SK-N-SH (cell line): ENCODE results near the gene GPR32. TPM values are rescaled to one million over a fixed set of nuclear protein-coding genes. Genes with fewer than 3 reads are reported as not detected.

Source experiments
- CTCF ChIA-PET: fragments of 300-600, 350-600 bp; formaldehyde crosslinking; extraction: SDS; loops from one replicate; lab custom pipeline; 2021; lab: Yijun Ruan, JAX
- POLR2A ChIA-PET: fragments of 350-600 bp; sonication (Branson Sonifier 250); formaldehyde crosslinking; extraction: SDS; loops from one replicate; lab custom pipeline; 2020; ENCODE audit warnings: antibody characterized with exemption, inconsistent platforms; lab: Yijun Ruan, JAX
- DNase-seq: peaks from one replicate; pipeline ENCODE4 v3.0.0; 2012
- H2AFZ ChIP-seq: fragments of 200-600 bp; sonication (generic); 2 replicates; pipeline ENCODE4 v1.8.1; 2016; ENCODE audit warnings: antibody characterized with exemption, mild to moderate bottlenecking, low read depth
- H3F3A ChIP-seq: fragments of 200-600 bp; sonication (generic); replicated peaks from 2 replicates; pipeline ENCODE3; 2016; ENCODE audit warnings: antibody characterized with exemption, mild to moderate bottlenecking; ENCODE audit not compliant: insufficient read depth
- H3K27ac ChIP-seq, 2 experiments: fragments of 200-500 bp in 1 of 2; fragments of 200-600 bp in 1 of 2; sonication (Bioruptor generic) in 1 of 2; sonication (generic), shearing (Covaris generic) in 1 of 2; 2 replicates each; pipeline versions ENCODE4 v1.5.1 to v1.6.1; 2014 to 2016; ENCODE audit warnings: low read depth in 2 of 2, inconsistent platforms in 1 of 2, low read length in 1 of 2, mild to moderate bottlenecking in 1 of 2, mixed read lengths in 1 of 2
- H3K27me3 ChIP-seq: fragments of 200-600 bp; sonication (generic), shearing (Covaris generic); 2 replicates; pipeline ENCODE4 v1.6.1; 2016; ENCODE audit warnings: mixed run types; ENCODE audit not compliant: insufficient read depth
- H3K36me3 ChIP-seq, 2 experiments: fragments of 200-500 bp in 1 of 2; fragments of 200-600 bp in 1 of 2; sonication (Bioruptor generic) in 1 of 2; sonication (generic) in 1 of 2; replicated peaks in 1 of 2; 2 replicates each; pipeline versions ENCODE3 to v1.5.1; 2014 to 2016; ENCODE audit warnings: low read length in 1 of 2, mild to moderate bottlenecking in 1 of 2; ENCODE audit not compliant: insufficient read depth in 2 of 2, control insufficient read depth in 1 of 2
- H3K4me1 ChIP-seq, 2 experiments: fragments of 200-500 bp in 1 of 2; fragments of 200-600 bp in 1 of 2; sonication (Bioruptor generic) in 1 of 2; sonication (generic), shearing (Covaris generic) in 1 of 2; 2 replicates each; pipeline versions ENCODE4 v1.5.1 to v1.6.1; 2014 to 2016; ENCODE audit warnings: low read depth in 1 of 2, low read length in 1 of 2, mixed run types in 1 of 2; ENCODE audit not compliant: insufficient read depth in 2 of 2, control insufficient read depth in 1 of 2
- H3K4me2 ChIP-seq: fragments of 200-600 bp; sonication (generic), shearing (Covaris generic); 2 replicates; pipeline ENCODE4 v1.6.1; 2017; ENCODE audit warnings: mixed run types
- H3K4me3 ChIP-seq, 2 experiments: fragments of 200-500 bp in 1 of 2; fragments of 200-600 bp in 1 of 2; sonication (Bioruptor generic) in 1 of 2; sonication (generic), shearing (Covaris generic) in 1 of 2; 2 replicates each; pipeline versions ENCODE4 v1.5.1 to v1.8.1; 2014 to 2016; ENCODE audit warnings: low read depth in 2 of 2, inconsistent platforms in 1 of 2, low read length in 1 of 2, mild to moderate bottlenecking in 1 of 2, mixed read lengths in 1 of 2, moderate library complexity in 1 of 2
- H3K79me2 ChIP-seq: fragments of 200-600 bp; sonication (generic); 2 replicates; pipeline ENCODE4 v1.8.1; 2017; ENCODE audit warnings: mild to moderate bottlenecking; ENCODE audit not compliant: insufficient read depth
- H3K9ac ChIP-seq: fragments of 200-600 bp; sonication (generic); 2 replicates; pipeline ENCODE4 v1.6.1; 2017; ENCODE audit warnings: mixed run types
- H3K9me2 ChIP-seq: fragments of 200-600 bp; sonication (generic); 2 replicates; pipeline ENCODE4 v1.6.1; 2017; ENCODE audit warnings: mixed run types
- H3K9me3 ChIP-seq: fragments of 200-600 bp; sonication (generic); 2 replicates; pipeline ENCODE4 v1.6.1; 2017; ENCODE audit warnings: mixed run types, mild to moderate bottlenecking, moderate library complexity
- H4K20me1 ChIP-seq: fragments of 200-600 bp; sonication (generic); 2 replicates; pipeline ENCODE4 v1.6.1; 2017; ENCODE audit warnings: mild to moderate bottlenecking, mixed run types; ENCODE audit not compliant: insufficient read depth
- EP300 ChIP-seq, 2 experiments: IDR thresholded peaks; 2 replicates each; pipeline versions ENCODE4 v1.4.0 to v1.6.1; 2012; ENCODE audit warnings: borderline replicate concordance in 1 of 2, low read depth in 1 of 2, low read length in 1 of 2
- EZH2phosphoT487 ChIP-seq: fragments of 200-600 bp; sonication (generic); IDR thresholded peaks from 2 replicates; pipeline ENCODE4 v1.6.1; 2017; ENCODE audit warnings: low read depth, mixed run types, mild to moderate bottlenecking, antibody characterized with exemption, moderate library complexity, borderline replicate concordance
- FOXJ3 ChIP-seq: sonication (generic); formaldehyde crosslinking; IDR thresholded peaks from 2 replicates; pipeline ENCODE4 v1.5.1; 2020; ENCODE audit warnings: mild to moderate bottlenecking, missing genetic modification reagents
- FOXM1 ChIP-seq: IDR thresholded peaks from 2 replicates; pipeline ENCODE4 v1.4.0; 2012; ENCODE audit warnings: low read depth, mild to moderate bottlenecking
- GATA2 ChIP-seq: sonication (generic); formaldehyde crosslinking; IDR thresholded peaks from 2 replicates; pipeline ENCODE4 v1.5.0; 2020; ENCODE audit warnings: mild to moderate bottlenecking, missing genetic modification reagents
- JUND ChIP-seq: IDR thresholded peaks from 2 replicates; pipeline ENCODE4 v1.4.0; 2012
- MXI1 ChIP-seq: IDR thresholded peaks from 2 replicates; pipeline ENCODE4 v1.6.1; 2012; ENCODE audit warnings: mild to moderate bottlenecking, low read depth, low read length, improper control_type of control experiment
- RCOR1 ChIP-seq: fragments of 150-350 bp; IDR thresholded peaks from 2 replicates; pipeline ENCODE4 v1.6.1; 2017; ENCODE audit warnings: antibody characterized with exemption, low read length
- RFX5 ChIP-seq: IDR thresholded peaks from 2 replicates; pipeline ENCODE4 v1.6.1; 2012; ENCODE audit warnings: mild to moderate bottlenecking, improper control_type of control experiment, low read length
- RXRA ChIP-seq: IDR thresholded peaks from 2 replicates; pipeline ENCODE4 v1.4.0; 2012; ENCODE audit warnings: low read depth, mild to moderate bottlenecking, borderline replicate concordance
- TCF12 ChIP-seq: IDR thresholded peaks from 2 replicates; pipeline ENCODE4 v1.4.0; 2012
- TEAD4 ChIP-seq: IDR thresholded peaks from 2 replicates; pipeline ENCODE4 v1.4.0; 2012; ENCODE audit warnings: mild to moderate bottlenecking, borderline replicate concordance; ENCODE audit not compliant: insufficient read depth
- YY1 ChIP-seq: IDR thresholded peaks from 2 replicates; pipeline ENCODE4 v1.4.0; 2012; ENCODE audit warnings: low read depth, mild to moderate bottlenecking
- WGBS: methylation state at CpG from one replicate; pipeline ENCODE4 v1.1.6; 2017; ENCODE audit warnings: low lambda C conversion rate; 5-methylcytosine and 5-hydroxymethylcytosine counted together
- polyA plus RNA-seq, 3 experiments: library from polyadenylated mRNA; depleted of rRNA; stranded (reverse); fragments of >200 nt; gene quantifications; 2 replicates each; pipeline ENCODE4 v1.2.3, GENCODE V29; 2012
- TF ChIP-seq, protein P1 (sequence below): fragments of 150-350 bp; IDR thresholded peaks from 2 replicates; pipeline ENCODE4 v1.6.1; 2016; ENCODE audit warnings: mild to moderate bottlenecking, low read depth, low read length
- TF ChIP-seq, protein P2 (sequence below): IDR thresholded peaks from 2 replicates; pipeline ENCODE4 v1.4.0; 2012; ENCODE audit warnings: low read depth

Gene GPR32
- polyA plus RNA-seq, 1 of the 3 experiments (the other 2 are of a cell fraction): not detected

- no peaks in the 10 kb centered on the region for H3K36me3 ChIP-seq
- H3K27ac ChIP-seq: no peak overlapping the region
- TF ChIP-seq FOXM1 (no peak), RXRA (no peak), EZH2phosphoT487 (no peak), TEAD4 (no peak), GATA2 (CRISPR knock-in tag) (no peak), FOXJ3 (CRISPR knock-in tag) (no peak), EP300 (IDR thresholded peaks at IDR 0.05; ENCODE audit: borderline replicate concordance in 1 of 2, low read depth in 1 of 2, low read length in 1 of 2) (no peak), RFX5 (no peak), YY1 (no peak)
- TF ChIP-seq, protein P1, sequence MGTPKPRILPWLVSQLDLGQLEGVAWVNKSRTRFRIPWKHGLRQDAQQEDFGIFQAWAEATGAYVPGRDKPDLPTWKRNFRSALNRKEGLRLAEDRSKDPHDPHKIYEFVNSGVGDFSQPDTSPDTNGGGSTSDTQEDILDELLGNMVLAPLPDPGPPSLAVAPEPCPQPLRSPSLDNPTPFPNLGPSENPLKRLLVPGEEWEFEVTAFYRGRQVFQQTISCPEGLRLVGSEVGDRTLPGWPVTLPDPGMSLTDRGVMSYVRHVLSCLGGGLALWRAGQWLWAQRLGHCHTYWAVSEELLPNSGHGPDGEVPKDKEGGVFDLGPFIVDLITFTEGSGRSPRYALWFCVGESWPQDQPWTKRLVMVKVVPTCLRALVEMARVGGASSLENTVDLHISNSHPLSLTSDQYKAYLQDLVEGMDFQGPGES: no peak
- H3F3A ChIP-seq: no peaks in the 10 kb centered on the region
- no peaks in the 10 kb centered on the region for H3K9me2 ChIP-seq
- no peaks in the 10 kb centered on the region for H4K20me1 ChIP-seq
- no peaks in the 10 kb centered on the region for H3K4me1 ChIP-seq
- peak overlapping the region; percentile 48; the same call in 1 of the 2 replicates for H3K4me2 ChIP-seq
- no peaks in the 10 kb centered on the region for H3K9me3 ChIP-seq
- ChIA-PET POLR2A (no interaction called here), CTCF (interaction anchor here (0.9 to 9.7 kb wide), 7 partner anchors 13 to 409 kb away, joined by 3 to 113 read pairs (median 6); partner anchors contain the start of gene CLEC11A)
- no peak overlapping the region for H2AFZ ChIP-seq
- under 1% methylated on average over 26 of the region's 30 CpGs for WGBS
- no peak overlapping the region for H3K9ac ChIP-seq
- H3K4me3 ChIP-seq: no peak overlapping the region
- H3K27me3 ChIP-seq: peaks cover 60% of the 10 kb centered on the region
- no peaks in the 10 kb centered on the region for H3K79me2 ChIP-seq
- peak; percentile 54 for DNase-seq
Observed at GRCh38 chr19:50777830-50778303, 7.6 kb downstream of the GPR32 start.

DNA sequence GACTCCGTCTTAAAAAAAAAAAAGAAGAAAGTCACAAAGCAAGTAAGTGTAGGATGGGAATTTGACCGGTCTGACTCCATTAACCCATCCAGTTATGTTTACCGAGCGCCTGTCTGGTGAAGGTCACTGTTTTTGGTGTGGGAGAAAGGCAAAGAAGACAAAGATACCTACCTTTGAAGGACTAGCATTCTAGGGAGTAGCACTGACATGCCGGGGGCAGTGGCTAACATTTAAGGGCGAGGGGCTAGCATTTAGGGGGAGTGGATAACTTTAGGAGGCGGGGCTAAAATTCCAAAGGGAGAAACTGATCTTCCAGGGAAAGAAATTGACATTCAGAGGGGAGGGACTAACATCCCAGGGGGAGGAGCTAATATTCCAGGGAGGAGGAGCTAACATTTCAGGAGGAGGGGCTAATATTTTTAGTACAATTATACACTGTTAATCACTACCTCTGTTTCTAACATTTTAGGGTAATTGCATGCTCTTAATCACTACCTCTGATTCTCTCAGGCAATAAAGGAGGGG, 8.7 kb downstream of the GPR32 start:
- Histone ChIP-seq H3K4me1 (no peaks in the 10 kb centered on the region), H3K27ac (no peak overlapping the region), H3K4me2 (no peak overlapping the region), H3K4me3 (no peak overlapping the region), H3K9me2 (no peaks in the 10 kb centered on the region), H3F3A (no peaks in the 10 kb centered on the region), H3K27me3 (peaks cover 60% of the 10 kb centered on the region), H2AFZ (no peak overlapping the region), H3K9ac (no peak overlapping the region), H4K20me1 (no peaks in the 10 kb centered on the region), H3K79me2 (no peaks in the 10 kb centered on the region), H3K36me3 (no peaks in the 10 kb centered on the region), H3K9me3 (no peaks in the 10 kb centered on the region)
- peak; percentile 51 for DNase-seq
- ChIA-PET CTCF (interaction anchor here (1.2 to 9.7 kb wide), 10 partner anchors 16 to 422 kb away, joined by 4 to 113 read pairs (median 7); partner anchors contain the start of gene CLEC11A), POLR2A (interaction anchor here (1.5 kb wide), 1 partner anchor 54 kb away, joined by 6 read pairs; no protein-coding TSS in a partner anchor)
- 13% methylated on average over 7 of the region's 7 CpGs for WGBS
- TF ChIP-seq, protein P2, sequence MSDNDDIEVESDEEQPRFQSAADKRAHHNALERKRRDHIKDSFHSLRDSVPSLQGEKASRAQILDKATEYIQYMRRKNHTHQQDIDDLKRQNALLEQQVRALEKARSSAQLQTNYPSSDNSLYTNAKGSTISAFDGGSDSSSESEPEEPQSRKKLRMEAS: no peak
- TF ChIP-seq MXI1 (no peak), RXRA (no peak), JUND (no peak), TCF12 (no peak), RCOR1 (no peak)
